A549 (cell line): Measurements from ENCODE around the gene PNPLA2.

Experiments used
- BCL3 ChIP-seq: fragments of >200 bp; sonication (Bioruptor Twin); formaldehyde crosslinking; IDR thresholded peaks from 3 replicates; pipeline ENCODE4 v1.6.1; 2016
- CTCF ChIP-seq: fragments of >200 bp; sonication (Bioruptor Twin); formaldehyde crosslinking; IDR thresholded peaks from 3 replicates; pipeline ENCODE4 v1.5.1; 2016
- EP300 ChIP-seq, 2 experiments: fragments of >200 bp; sonication (Bioruptor Twin); formaldehyde crosslinking; IDR thresholded peaks; 2 replicates in 1 of 2; 3 replicates in 1 of 2; pipeline ENCODE4 v1.6.1; 2016 to 2017
- FOSL2 ChIP-seq, 2 experiments: fragments of 450-650 bp in 1 of 2; fragments of >200 bp in 1 of 2; sonication (Bioruptor Twin) in 1 of 2; formaldehyde crosslinking; IDR thresholded peaks; 2 replicates each; pipeline versions ENCODE4 v1.5.0 to v1.6.1; 2016 to 2020; ENCODE audit warnings: mild to moderate bottlenecking in 1 of 2, moderate library complexity in 1 of 2

- no peak for TF ChIP-seq CTCF
- TF ChIP-seq FOSL2 (IDR thresholded peaks at IDR 0.05) = no peak
- no peak for TF ChIP-seq FOSL2 (CRISPR knock-in tag; IDR thresholded peaks at IDR 0.05)
- no peak for TF ChIP-seq EP300 (IDR thresholded peaks at IDR 0.05)
- TF ChIP-seq BCL3 = no peak
Measured at GRCh38 chr11:866481-866880, 47.8 kb downstream of the PNPLA2 start.
